Measurements from ENCODE around the gene NTPCR. TPM values are rescaled to one million over a fixed set of nuclear protein-coding genes. Genes with fewer than 3 reads are reported as not detected.
"Not testable (repeated sequence)": the region's sequence is repeated elsewhere in the genome, so short reads cannot be mapped to it uniquely, and the experiment has no call there.

Gene NTPCR, protein sequence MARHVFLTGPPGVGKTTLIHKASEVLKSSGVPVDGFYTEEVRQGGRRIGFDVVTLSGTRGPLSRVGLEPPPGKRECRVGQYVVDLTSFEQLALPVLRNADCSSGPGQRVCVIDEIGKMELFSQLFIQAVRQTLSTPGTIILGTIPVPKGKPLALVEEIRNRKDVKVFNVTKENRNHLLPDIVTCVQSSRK
- 15.2 and 32.7 TPM in 2 replicates for total RNA-seq

GRCh38 chr1:232950197-232951176, at the start of gene NTPCR:
TSS of gene NTPCR (plus strand) at chr1:232950611. CDS start at chr1:232950711, 100 bp downstream.
- peak; percentile 69 for DNase-seq (ENCODE audit: extremely low read depth, low read depth, low spot score)

GRCh38 chr1:232900818-232901217, 49.6 kb upstream of the NTPCR start:
- DNase-seq (ENCODE audit: extremely low read depth, low read depth, low spot score): no peak

GRCh38 chr1:232901255-232901654, 49.2 kb upstream of the NTPCR start:
- DNase-seq (ENCODE audit: extremely low read depth, low read depth, low spot score): no peak

GRCh38 chr1:232902774-232903350, 47.5 kb upstream of the NTPCR start:
- DNase-seq (ENCODE audit: extremely low read depth, low read depth, low spot score): no peak

DNA sequence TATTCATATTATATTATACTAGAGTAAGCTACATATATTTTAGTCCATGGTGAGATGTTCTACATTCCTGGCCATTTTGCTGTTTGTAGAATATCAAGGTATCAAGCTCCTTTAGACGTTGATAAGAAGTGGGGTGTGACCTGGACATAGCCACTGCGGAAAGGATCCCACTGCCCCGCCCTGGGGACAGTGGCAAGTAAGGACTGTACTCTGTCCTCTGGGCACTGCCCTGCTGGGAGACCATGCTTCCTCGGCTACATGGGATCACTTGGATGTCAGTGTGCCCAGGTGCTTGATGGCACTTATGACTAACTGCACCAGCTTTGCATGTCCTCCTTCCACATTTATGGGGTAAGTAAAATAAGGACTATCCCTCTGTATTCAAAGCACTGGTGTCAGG, 46.3 kb upstream of the NTPCR start:
- DNase-seq (ENCODE audit: extremely low read depth, low read depth, low spot score): no peak

DNA sequence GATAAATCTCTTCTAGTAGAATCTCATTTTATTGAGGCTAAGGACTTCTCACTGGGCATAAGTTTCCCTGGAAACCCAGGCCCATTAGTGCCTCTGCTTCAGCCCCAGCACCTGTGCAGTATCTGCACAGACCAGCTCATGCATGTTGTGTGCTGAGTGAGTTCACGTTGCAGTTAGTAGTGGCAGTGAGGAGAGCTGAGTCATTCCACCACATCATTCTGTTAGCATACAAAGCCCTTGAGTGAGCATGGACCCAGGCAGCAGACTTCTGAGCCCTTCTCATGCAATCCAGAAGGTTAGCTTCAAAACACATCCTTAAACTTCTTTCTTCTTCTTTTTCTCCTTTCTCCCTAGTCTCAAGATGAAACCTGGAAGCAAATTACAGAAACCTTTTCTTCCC, 45.8 kb upstream of the NTPCR start:
- DNase-seq (ENCODE audit: extremely low read depth, low read depth, low spot score): no peak

DNA sequence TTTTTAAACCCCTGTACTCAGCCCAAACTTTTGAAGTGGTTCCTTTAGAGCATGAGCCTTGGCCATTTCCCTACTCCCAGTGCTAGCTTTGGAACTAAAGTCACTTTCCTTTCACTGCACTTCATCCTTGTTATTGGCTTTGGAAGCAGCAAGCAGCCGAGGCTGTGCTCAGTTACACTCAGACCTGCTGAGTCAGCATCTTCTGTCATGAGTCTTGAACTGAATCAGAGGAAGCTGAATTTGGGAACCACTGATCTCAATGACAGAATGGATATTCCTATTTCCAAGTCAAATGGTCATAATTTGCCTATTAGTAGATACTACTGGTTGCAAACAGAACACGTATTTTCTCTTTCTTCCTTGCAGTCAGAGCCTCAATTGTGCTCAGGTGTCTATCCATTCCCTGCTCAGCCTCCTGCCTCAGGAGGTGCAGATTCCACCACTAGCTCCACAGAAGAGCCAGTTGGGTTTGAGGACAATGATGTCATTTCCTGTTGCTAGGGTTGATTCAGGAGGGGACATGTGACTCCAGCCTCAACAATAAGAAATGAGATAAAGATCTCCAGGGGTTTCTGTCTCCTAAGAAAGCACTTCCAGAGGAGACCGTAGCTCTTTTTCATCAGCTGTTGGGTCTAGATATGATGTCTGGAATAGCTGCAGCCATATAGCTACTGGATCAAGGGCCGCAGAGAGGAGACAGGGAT, 44.9 kb upstream of the NTPCR start:
- no peak for DNase-seq (ENCODE audit: extremely low read depth, low read depth, low spot score)

- DNase-seq (ENCODE audit: extremely low read depth, low read depth, low spot score): no peak
Measured at GRCh38 chr1:232906441-232906840, 44.0 kb upstream of the NTPCR start.

DNA sequence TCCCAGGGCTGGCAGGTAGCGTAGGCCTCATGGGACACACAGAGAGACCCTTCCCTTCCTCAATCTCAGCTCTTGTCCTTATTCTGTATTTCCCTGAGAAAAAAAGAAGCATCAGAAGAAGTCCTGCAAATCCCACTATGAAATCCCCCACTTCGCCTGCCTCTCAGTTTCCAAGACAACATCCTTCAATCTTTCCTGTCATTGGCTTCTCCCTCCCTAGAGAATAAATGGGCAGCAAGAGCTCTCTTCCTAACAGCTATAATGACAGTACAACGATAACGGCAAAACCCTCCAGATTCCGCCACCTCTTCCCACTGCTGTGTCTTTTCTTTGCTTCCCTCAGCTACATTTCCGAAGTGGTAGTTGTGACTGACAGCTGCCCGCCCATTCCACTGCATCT, 41.6 kb upstream of the NTPCR start:
- DNase-seq (ENCODE audit: extremely low read depth, low read depth, low spot score): no peak

DNA sequence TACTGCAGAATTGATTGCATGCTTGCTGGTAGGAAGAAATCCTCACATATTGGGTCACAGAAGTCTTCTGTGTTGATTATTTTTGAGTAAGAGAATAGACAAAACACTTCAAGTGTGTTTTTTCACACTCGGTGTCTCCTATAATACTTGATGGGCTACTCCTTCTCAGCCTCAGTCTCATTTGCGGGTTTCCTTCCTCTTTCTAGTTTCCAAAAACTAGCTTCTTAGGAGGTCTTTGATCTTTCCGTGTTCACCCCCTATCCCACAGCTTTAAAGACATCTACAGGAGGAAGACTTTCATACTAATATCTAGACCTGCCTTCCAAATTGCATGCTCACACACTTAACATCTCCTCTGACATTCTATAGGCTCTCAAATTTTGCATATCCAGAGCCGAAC, 40.7 kb upstream of the NTPCR start:
- DNase-seq (ENCODE audit: extremely low read depth, low read depth, low spot score): no peak

DNA sequence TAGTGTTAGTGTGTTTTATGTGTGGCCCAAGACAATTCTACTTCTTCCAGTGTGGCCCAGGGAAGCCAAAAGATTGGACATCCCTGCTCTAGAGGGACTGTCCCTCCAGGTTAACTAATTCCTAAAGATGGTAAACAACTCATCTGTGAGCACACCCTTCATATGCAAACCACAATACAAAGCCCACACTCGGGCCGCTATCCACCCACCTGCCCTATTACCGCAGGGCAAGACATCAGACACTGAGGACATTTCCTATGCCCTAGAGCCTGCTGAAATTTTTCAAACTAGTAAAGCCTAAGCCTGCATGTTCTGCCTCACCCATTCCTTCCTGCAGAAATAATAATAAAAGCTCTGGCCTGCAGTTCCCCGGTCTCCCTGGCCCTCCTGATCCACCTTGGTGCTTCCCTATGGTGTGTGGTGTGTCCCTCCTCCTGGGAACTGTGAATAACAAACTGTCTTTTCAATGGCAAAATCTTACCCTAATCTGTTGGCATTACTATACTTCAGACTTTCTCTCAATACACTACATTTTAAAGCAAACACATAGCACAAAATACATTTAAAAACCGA, 39.3 kb upstream of the NTPCR start:
- no peak for DNase-seq (ENCODE audit: extremely low read depth, low read depth, low spot score)

DNA sequence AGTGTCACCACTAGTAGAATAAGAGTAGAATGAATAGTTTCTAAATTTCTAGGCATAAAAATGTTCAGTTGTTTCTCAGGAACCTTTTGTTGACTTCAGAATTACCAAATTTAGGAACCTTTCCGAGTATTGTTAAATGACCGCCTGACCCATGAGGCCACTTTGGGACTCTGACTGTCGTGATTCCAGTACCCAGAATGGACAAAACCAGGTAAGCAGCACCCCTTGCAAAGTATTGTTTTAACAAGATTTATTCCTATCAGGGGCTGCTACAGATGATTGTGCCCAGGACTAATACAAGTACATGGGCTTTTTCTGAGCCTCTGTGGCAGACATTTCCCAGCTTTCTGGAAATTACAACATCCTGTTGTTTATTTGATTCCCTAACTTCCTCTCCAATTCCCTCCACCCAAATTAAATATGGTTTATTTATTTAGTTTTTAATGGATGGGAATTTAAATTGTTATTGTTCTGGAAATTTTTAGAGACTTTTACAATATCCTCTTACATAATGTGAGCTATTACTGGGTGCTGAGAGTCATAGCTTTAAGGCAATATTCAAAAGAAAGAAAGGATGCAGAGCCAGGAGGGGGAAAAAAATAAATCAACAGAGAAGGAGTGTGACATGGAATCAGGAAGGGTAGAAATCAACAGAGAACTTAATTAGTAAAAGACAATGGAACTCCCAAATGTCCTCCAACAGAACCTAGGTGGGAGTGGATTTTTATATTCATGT, 37.4 kb upstream of the NTPCR start:
- DNase-seq (ENCODE audit: extremely low read depth, low read depth, low spot score): no peak

GRCh38 chr1:232914271-232914670, 36.1 kb upstream of the NTPCR start:
- not testable (repeated sequence) for DNase-seq (ENCODE audit: extremely low read depth, low read depth, low spot score)

DNA sequence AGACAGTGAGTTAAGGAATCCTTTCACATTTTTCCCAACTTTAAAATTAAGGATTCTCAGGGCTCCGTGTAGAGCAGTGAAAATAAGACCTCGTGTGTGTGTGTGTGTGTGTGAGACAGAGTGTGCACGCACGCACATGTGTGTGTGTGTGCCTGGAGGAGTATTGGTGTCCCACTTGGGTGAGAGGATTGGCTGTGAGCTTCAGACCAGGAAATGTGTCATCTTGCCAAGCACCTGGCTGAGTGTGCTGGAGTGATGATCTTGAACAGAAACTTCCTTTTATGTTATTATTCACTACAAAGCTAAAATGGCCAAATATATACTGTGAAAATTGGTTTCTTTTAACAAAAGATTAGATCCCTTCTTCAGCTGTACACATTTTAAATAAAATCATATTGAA, 35.2 kb upstream of the NTPCR start:
- no peak for DNase-seq (ENCODE audit: extremely low read depth, low read depth, low spot score)

- DNase-seq (ENCODE audit: extremely low read depth, low read depth, low spot score): no peak
Measured at GRCh38 chr1:232917053-232917452, 33.4 kb upstream of the NTPCR start.

- no peak for DNase-seq (ENCODE audit: extremely low read depth, low read depth, low spot score)
Measured at GRCh38 chr1:232921381-232921780, 29.0 kb upstream of the NTPCR start.

DNA sequence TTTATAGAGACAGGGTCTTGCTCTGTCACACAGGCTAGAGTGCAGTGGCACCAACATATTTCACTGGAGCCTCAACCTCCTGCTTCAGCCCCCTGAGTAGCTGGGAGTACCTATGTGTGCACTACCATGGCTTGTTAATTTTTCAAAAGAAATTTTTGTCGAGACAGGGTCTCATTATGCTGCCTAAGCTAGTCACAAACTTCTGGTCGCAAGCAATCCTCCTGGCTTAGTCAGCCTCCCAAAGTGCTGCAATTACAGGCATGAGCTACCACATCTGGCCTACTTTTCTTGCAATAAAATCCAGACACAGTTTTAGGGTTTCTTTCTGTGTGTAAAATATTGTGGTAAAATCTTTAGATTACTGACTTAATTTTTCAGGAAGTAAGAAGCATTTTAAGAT, 27.9 kb upstream of the NTPCR start:
- DNase-seq (ENCODE audit: extremely low read depth, low read depth, low spot score): no peak

GRCh38 chr1:232923739-232924386, 26.5 kb upstream of the NTPCR start:
- DNase-seq (ENCODE audit: extremely low read depth, low read depth, low spot score): no peak

- no peak for DNase-seq (ENCODE audit: extremely low read depth, low read depth, low spot score)
Measured at GRCh38 chr1:232924874-232925273, 25.5 kb upstream of the NTPCR start.

Measured in glomerular endothelial cell (primary cell).